ENCODE data around the gene KCNQ2.

DNA sequence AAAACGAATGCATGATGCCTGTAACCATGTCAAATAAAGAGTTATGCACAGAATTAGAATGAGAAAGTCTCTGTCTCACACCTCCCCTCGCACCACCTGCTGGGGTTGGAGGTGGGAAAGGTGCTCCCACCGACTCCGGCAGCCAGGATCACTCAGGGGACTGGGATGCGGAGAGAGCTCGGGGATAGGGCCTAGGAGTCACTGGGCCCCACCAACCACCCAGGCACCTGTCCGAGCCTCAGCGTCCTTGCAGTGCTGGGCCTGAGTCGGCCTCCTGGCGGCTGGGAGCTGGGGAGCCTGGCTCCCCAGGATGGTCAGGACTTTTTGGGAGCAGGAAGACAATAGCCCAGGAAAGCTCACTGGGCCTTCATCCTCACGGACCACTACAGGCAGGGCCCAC lies 88.9 kb downstream of the KCNQ2 start:
- TF ChIP-seq, protein P1, sequence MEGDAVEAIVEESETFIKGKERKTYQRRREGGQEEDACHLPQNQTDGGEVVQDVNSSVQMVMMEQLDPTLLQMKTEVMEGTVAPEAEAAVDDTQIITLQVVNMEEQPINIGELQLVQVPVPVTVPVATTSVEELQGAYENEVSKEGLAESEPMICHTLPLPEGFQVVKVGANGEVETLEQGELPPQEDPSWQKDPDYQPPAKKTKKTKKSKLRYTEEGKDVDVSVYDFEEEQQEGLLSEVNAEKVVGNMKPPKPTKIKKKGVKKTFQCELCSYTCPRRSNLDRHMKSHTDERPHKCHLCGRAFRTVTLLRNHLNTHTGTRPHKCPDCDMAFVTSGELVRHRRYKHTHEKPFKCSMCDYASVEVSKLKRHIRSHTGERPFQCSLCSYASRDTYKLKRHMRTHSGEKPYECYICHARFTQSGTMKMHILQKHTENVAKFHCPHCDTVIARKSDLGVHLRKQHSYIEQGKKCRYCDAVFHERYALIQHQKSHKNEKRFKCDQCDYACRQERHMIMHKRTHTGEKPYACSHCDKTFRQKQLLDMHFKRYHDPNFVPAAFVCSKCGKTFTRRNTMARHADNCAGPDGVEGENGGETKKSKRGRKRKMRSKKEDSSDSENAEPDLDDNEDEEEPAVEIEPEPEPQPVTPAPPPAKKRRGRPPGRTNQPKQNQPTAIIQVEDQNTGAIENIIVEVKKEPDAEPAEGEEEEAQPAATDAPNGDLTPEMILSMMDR (IDR thresholded peaks at IDR 0.05): no peak
- TF ChIP-seq POLR2AphosphoS5 (IDR thresholded peaks at IDR 0.05) (no peak), EP300 (IDR thresholded peaks at IDR 0.05) (no peak)

Data from stomach (tissue), 4 donors.